HG03520 (cell line): ENCODE results near the gene SYAP1.
A peak's percentile ranks its signal among the peaks of the same experiment; 100 is the strongest.
"Not testable (repeated sequence)": the region's sequence is repeated elsewhere in the genome, so short reads cannot be mapped to it uniquely, and the experiment has no call there.

ENCODE experiments used
- ATAC-seq: cut with Tn5 transposase; IDR thresholded peaks from one replicate; pipeline ENCODE4 v1.9.1; 2021; ENCODE audit warnings: mild to moderate bottlenecking, moderate library complexity; ENCODE audit not compliant: unreplicated experiment

Gene SYAP1, protein sequence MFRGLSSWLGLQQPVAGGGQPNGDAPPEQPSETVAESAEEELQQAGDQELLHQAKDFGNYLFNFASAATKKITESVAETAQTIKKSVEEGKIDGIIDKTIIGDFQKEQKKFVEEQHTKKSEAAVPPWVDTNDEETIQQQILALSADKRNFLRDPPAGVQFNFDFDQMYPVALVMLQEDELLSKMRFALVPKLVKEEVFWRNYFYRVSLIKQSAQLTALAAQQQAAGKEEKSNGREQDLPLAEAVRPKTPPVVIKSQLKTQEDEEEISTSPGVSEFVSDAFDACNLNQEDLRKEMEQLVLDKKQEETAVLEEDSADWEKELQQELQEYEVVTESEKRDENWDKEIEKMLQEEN

DNA sequence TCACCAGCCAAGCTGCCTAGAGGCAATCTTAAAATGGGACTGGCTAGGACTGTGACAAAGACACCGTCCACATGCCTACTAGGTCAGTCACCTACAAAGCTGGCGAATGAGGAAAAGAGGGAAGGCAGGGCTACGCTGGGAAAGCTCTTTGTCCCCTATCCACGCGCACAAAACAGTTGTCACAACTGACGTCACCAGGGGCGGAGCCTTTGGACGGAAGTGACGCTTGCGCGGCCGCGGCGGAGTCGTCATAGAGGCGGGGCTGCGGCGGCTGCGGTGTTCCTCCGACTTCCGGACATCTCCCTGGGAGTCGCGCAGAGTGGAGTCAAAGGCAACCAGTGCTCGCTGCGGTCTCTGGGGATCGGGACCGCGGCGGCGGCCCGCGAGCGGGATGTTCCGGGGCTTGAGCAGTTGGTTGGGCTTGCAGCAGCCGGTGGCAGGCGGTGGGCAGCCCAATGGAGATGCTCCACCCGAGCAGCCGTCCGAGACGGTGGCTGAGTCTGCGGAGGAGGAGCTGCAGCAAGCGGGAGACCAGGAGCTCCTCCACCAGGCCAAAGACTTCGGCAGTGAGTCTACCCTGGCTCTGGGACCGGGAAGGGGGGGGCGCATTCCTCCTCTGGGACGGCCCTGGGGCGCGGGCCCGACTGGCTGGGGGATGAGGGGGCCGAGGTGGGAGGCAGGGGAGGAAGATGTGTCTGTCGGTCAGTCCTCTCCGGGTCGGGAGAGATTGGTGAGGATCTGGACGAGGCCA is at the start of gene SYAP1:
Gene SYAP1 (plus strand): TSS at position 279 of the 751 bp plus-strand sequence. CDS start 113 bp downstream, at position 392.
- ATAC-seq, result peak; percentile 99

DNA sequence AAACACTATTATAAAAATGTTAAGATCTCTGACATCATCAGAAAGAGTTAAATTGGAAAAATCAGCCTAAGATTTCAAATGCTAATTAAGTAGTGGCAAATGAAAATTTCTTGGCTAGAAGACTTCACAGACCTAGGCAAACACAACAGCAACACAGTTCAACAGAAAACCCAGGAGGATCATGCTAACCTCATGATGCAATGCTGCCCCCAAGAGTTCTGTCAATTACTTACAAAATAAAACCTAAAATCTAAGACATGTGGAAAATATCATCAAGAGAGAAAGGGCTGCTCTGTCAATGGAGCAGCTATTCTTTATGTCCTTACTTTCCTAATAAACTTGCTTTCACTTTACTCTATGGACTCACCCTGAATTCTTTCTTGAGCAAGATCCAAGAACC is 48.4 kb upstream of the SYAP1 start:
- ATAC-seq, result no peak

DNA sequence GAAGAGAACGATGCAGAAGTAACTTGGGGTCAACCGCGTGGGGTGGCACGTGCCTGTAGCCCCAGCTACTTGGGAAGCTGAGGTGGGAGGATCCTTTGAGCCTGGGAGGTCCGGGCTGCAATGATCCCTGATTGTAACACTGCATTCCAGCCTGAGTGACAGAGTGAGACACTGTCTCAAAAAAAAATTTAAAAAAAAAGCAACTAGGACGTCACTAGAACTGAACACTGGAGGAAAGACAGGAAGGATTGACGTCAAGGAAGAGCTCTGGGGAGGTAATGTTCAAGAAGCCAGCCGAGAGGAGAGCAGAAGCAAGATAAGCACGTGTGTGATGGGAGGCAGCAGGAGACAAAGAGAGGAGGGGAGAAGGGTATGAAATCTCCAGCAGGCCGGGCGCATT is 40.7 kb upstream of the SYAP1 start:
- no peak for ATAC-seq

DNA sequence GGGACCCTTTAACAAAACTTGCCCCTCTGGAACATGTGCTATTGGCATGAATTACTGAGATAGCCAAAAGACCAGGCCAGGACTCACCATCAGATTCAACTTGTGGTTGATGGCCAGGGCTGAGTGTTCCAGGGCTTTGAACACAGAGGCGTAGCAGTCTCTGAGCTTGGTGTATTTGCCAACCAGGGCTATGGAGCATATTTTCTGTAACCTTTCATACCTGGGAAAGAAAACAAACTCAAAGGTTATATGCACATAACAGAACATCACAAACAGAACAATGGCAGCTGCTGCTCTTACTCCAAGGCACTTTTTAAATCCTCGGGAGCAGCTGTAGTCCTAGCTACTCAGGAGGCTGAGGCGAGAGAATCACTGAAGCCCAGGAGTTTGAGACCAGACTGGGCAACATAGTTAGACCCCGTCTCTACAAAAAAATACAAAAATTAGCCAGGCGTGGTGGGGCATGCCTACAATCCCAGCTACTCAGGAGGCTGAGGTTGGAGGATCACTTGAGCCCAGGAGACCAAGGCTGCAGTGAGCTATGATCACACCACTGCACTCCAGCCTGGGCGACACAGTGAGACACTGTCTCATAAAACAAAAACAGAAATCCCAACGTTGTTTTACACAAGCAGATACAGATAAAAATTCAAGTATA is 36.3 kb upstream of the SYAP1 start:
- ATAC-seq, result no peak

DNA sequence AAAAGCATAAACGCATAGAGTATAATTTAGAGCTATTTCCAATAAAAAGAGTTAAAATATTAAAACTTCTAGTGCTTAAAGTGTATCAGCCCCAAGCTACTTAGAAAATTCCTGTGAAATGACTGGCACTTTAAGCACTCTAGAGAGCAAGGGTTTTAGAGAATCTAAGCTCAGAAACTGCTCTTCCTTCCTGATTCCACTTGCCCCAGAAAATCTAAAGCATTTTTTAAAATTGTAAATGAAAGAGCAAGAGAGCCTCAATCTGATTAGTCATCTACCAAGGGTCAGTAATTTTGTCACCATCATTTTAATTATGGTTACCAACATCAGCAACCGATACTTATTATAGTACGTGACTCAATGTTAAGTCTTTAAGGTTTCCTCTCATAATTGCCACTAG is 31.9 kb upstream of the SYAP1 start:
- no peak for ATAC-seq

DNA sequence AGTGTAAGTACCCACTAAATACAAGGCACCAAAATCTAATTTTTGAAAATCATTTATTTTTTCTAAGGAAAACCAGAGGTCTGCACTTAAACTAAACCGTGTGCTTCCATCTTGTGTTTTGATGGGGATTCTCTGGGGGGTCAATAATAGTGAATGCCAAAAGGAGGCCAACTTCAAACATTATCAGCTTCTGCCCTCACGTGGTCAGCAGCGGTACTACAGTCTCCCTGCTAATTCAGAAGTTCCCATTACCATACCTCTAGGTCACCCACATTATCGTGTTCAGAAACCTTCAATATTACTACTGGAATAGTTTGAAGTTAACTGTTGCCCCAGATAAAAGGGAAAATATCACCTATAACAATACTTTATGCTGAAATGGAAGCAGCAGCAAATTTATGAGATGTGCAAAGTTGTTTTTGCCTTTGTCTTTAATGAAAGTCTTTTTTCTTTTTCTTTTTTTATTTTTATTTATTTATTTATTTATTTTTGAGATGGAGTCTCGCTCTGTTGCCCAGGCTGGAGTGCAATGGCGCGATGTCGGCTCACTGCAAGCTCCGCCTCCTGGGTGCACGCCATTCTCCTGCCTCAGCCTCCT is 24.2 kb upstream of the SYAP1 start:
- peak; percentile 72 for ATAC-seq

DNA sequence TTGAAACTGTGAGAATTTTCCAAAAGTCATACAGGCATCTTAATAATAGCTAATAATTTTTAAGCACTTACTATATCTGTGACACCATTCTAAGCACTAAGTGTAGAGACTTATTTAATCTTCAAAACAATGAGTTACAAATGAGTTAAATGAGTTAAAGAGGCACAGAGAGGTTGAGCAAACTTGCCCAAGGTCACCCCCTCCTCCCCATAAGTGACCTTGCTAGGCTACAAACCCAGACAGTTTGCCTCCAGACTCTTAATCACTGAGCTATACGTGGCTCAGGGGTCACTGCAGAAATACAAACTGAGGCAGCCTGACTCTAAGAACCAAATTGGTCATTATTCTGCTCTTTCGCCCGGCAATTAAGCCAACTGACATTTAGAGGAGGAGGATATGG is 22.5 kb upstream of the SYAP1 start:
- no peak for ATAC-seq

DNA sequence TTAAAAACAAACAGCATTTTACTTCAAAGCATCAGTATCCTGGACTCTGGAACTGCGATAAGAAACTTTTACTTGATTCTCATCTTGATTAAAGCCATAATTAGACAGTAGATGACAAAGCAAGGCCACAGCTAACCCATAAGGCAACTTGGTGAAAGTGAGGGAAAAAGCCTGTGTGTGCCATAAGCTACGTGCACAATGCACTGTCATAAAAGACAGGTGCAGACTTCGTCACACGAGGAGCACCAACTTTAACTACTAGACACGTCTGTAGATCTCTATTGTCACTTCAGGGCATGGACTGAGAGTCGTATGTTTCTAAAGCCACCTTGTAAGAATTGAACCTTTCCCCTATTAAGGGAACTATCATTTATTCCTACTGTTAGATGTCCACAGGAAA is 20.0 kb upstream of the SYAP1 start:
- ATAC-seq, result no peak

DNA sequence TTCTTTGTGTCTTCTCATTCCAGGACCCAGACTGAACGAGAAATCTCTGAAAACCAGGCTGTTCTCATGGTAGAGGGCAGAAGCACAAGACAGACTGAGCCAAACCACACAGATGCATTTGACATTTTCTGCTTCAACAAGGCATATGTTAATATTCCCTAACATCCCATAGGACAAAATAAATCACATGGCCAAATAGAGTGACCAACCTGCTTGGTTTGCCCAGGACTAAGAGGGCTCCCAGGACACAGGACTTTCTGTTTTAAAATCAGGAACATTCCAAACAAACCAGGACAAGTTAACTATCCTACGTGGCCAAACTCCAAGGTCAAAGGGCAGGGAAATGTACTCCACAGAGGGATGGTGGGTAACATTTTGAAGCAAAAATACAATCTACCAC is 18.7 kb upstream of the SYAP1 start:
- ATAC-seq, result no peak

DNA sequence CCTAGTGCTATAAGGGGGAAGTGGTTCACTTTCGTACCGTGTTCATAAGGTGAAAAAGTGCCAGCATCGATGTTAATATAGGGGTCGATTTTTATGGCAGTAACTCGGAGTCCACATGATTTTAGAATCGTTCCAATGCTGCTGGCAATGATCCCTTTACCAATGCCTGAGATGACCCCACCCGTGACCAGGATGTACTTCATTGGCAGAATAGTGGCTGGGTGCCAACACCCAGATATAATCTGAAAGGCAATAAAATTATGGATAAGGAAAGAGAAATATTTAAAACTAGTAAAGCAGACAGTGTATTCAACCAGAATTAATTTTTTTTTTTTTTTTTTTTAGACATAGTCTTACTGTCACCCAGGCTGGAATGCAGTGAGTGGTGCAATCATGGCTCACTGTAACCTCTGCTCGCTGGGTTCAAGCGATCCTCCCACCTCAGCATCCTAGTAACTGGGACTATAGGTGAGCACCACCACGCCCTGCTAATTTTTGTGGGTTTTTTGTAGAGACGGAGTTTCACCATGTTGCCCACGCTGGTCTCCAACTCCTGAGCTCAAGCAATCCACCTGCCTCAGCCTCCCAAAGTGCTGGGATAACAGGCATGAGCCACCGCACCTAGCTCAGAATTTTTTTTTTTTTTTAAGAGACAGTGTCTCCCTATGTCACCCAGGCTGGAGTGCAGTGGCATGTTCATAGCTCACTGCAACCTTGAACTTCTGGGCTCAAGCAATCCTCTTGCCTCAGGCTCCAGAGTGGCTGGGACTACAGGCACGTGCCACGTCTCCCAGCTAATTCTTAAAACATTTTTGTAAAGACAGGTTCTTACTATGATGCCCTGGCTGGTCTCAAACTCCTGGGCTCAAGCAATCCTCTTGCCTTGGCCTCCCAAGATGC is 16.5 kb upstream of the SYAP1 start:
- no peak for ATAC-seq

DNA sequence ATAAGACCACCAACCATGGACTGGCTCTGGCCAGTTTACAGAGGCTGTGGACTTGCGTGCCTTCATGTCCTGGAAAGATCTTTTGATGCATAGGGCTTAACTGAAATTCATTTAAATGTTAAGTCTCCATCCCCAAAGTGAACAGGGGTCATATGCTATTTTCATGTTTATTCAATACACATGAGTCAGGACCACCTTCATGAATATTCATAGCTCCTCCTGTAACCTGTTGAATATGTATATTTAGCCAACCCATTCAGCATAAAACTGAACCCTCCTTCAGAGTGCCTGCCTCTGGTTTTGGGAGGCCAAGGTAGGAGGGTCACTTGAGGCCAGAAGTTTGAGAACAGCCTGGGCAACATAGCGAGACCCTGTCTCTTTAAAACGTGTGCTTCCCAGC is 14.0 kb upstream of the SYAP1 start:
- no peak for ATAC-seq

DNA sequence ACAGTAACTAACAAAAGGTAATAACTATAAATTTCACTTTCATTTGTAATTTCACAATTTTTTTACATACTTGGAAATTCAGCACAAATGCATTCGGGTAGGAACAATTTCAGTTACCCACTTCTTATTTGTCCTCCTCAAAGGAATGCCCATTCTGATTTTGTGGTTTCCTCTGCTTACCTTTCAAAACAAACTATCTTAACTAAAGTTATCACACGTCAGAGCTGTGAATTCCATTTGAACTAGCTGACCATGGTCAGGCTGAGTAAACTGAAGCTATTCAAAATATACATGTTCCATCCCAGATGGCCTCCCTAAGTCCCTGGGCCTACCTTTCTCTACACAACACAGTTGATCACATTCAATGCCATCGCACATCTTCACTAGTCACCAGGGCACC is 11.4 kb upstream of the SYAP1 start:
- no peak for ATAC-seq

DNA sequence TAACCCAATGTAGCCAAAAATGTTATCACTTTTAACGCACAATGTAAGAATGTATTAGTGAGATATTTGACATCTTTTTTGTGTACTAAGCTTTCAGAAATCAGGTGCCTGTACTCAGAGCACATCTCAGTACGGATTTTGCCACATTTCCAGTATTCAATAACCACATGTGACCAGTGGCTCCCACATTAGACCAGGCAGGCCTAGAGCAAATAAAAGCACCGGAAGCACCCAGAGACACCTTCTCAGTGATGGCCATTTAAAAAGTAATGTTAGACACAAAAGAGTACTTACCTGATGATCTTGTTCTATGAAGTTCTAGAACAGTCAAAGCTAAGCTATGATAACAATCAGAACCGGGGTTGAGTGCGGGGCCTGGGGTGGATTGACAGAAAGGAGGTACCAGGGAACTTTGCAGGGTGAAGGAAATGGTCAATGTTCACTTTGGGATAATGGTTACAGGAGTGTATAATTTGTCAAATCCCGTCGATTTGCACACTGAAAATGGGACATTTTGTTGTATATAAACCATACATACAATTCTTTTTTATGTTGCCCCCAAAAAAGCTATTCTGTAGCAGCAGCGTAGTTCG is 8.1 kb upstream of the SYAP1 start:
- no peak for ATAC-seq

DNA sequence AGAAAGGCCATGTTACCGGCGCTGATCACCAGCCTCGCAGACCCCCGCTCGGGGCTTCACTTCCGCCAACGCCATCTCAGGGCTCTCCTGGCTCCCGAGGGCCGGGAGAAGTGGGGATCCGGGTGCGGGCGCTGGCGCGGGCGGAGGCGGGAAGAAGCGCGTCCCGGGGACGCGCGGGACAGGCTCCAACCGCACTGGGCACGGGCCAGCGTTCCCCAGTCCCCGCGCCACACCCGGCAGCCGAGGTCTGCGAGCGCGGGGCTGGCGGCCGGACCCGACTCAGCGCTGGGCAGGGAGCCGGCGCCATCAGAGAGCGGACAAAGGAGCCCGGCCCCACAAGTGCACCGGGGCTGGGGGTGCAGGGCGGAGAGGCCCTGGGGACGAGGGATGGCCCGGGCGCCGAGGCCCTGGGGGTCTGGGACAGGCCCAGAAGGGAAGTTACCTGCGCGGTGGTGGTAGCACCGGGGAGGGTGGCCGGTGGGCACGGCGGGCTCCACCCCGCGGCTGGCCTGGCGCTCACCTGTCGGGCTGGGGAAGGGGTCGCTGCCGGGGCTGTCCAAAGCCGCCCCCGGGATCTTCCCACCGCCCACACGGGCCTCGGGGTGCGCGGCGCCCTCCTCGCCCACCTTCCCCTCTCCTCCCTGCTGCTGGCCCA is 7.4 kb upstream of the SYAP1 start:
- ATAC-seq, result peak; percentile 22

DNA sequence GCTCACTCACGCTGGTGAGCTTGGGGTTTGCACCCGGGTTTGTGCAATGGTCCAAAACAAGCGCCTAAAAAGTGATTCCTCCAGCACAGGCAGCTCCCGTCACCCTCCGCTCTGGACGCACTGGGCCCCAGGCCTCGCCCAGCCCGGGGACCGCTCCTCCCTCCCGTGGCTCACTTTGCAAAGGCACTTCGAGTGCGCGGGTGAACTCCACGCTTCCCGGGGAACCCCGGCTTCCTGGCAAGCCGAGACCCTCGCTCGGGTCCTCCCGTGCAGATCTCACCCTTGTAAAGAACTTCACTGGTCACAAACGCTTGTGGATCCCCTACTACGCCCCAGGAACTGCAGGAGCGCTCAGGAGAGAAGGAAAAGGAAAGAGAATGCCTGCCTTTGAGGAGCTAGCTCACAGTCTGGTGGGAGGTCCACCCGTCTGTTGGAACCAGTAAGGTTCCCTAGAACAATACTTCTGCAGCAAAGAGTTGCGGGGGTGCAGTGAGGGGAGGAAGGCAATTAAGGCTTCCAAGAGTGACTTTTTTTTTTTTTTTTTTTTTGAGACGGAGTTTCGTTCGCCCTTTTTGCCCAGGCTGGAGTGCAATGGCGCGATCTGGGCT is 6.8 kb upstream of the SYAP1 start, which contains the start of gene CTPS2:
Gene CTPS2 (minus strand): TSS at position 122 of the 608 bp plus-strand sequence. CDS start 9,767 bp downstream, outside the sequence.
- ATAC-seq, result peak; percentile 79

DNA sequence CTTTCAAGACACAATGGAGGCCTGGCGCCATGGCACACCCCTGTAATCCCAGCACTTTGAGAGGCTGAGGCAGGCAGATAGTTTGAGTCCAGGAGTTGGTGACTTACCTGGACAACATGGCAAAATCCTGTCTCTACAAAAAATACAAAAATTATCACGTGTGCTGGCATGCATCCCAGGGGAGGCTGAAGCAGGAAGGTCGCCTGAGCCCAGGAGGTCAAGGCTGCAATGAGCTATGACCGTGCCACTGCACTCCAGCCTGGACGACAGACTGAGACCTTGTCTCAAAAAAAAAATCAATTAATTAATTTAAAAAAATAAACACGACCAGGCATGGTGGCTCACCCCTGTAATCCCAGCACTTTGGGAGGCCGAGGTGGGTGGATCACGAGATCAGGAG is 4.9 kb upstream of the SYAP1 start:
- ATAC-seq, result no peak

DNA sequence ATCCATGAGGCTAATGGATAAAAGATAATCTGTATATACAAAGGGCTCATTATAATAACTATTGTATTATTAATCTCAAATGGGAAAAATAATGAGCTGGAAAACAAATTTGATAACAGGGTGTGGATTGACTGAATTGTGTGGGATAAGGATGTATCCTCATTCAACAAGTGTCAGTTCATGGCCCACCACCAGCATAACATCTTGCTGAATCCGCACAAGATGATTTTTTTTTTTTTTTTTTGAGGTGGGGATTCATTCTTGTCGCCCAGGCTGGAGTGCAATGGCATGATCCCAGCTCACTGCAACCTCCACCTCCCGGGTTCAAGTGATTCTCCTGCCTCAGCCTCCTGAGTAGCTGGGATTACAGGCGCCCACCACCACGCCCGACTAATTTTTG is 3.8 kb upstream of the SYAP1 start:
- not testable (repeated sequence) for ATAC-seq

DNA sequence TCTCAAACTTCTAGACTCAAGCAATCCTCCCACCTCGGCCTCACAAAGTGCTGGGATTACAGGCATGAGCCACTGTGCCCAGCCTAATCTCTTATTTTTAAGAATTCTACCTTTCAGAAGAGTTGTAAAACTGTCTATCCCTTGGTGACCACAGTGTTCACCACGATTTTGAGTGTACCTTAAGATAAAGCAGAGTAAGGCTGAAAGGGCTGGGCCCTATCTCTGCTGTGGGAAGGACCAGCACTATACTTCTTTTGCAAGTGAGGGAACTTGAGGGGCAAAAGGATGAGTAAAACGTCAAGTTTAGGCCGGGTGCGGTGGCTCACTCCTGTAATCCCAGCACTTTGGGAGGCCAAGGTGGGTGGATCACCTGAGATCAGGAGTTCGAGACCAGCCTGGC is 3.0 kb upstream of the SYAP1 start:
- not testable (repeated sequence) for ATAC-seq

DNA sequence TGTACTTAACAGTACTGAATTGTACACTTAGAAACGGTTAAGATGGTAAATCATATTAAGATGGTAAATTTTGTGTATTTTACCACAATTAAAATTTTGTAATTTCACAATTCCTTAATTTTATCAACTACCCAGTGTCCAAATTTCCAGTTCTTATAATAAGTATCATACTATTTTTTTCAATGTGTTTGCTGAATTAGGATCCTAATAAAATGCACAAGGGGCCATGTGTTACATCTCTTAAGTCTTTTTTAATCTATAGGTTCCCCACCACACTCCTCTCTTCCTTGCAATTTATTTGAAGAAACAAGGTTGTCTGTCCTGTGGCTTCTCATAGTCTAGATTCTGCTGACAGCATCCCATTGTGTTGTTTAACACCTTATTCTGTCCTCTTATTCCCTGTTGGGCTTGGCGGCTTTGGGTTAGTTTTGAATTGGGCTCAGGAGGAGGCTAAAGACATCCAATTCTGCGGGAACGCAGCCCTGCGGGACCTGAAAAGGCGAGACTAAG is 533 bp upstream of the SYAP1 start:
- peak; percentile 29 for ATAC-seq
